Measurements from ENCODE around the gene HMGXB3.
"Not testable (repeated sequence)": the region's sequence is repeated elsewhere in the genome, so short reads cannot be mapped to it uniquely, and the experiment has no call there.

HMGXB3 gene

DNA sequence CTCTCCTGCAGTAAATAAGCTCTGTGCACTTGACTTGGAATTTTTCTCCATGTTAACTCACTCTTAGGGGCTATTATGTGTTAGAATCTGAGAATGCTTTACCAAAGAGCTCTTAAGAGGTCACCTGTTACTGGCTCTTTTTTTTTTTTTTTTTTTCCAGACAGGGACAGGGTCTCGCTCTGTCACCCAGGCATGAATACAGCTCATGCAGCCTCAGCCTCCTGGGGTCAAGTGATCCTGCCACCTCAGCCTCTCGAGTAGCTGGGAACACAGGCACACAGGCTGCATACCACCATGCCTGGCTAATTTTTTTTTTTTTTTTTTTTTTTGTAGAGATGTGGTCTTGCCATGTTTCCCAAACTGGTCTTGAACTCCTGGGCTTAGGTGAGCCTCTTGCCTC is 22.1 kb downstream of the HMGXB3 start:
- no peak for DNase-seq

DNA sequence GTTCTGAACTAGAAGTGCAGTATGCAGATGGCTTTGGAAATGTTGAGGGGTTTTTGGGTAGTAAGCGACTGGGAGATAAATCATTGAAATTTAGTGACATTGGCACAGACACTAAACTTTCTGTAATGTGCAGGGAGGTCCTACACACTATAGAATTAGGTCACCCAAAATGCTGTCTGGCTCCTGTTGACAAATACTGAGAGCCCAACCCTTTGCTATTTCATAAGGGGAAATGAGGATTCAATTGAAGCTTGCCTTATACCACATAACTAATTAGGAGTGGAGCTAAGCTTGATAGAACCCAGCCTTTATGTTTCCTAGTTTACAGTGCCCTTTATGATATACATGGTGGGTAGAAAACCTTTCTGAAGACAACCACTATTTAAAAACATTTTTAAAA is 22.6 kb downstream of the HMGXB3 start:
- DNase-seq: no peak

DNA sequence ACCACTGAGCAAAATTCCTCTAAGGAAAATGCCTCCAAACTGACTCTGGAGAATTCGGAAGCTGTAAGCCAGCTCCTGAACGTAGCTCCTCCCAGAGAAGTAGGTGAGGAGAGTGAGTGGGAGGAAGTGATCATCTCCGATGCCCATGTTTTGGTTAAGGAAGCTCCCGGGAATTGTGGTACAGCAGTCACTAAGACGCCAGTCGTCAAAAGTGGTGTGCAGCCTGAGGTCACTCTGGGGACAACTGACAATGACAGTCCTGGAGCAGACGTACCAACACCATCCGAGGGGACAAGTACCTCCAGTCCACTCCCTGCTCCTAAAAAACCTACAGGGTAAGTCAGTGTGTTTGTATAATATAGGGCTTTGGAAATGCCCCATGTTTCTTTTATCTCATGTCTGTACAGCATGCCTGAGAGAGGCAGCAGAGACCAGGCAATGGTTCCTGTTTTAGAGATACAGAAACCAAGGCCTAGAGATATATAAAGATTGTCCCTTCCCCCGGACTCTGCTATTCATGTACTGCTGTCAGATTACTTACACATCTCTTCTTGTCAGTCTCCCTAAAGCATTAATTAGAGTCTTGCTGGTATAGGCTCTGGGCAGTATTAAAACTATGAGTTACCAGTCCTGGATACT is 23.9 kb downstream of the HMGXB3 start:
- DNase-seq: no peak

DNA sequence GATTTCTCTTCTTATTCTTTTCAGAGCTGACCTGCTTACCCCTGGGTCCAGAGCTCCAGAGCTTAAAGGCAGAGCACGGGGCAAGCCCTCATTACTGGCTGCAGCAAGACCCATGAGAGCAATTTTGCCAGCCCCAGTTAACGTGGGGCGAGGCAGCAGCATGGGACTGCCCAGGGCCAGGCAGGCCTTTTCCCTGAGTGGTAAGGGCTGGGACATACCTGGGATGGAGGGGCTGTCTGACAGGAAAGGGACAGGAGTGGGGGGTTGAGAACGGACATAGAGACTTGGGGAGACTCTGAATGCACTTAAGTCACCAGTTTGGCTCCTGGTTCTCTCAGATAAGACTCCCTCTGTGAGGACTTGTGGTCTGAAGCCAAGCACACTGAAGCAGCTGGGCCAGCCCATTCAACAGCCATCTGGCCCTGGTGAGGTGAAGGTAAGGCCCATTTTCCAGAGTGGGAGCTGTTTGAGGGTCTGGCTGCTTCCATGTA is 26.2 kb downstream of the HMGXB3 start:
- DNase-seq: no peak

DNA sequence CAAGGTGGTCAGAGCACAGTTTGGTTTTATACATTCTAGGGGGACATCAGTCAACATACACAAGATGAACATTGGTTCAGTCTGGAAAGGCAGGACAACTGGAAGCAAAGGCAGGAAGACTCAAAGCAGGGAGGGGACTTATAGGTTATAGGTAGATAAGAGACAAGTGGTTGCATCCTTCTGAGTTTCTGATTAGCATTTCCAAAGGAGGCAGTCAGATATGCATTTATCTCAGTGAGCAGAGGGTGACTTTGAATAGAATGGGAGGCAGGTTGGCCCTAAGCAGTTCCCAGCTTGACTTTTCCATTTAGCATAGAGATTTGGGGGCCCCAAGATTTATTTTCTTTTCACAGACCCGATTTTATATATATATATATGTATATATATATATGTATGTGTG is 27.5 kb downstream of the HMGXB3 start:
- not testable (repeated sequence) for DNase-seq

DNA sequence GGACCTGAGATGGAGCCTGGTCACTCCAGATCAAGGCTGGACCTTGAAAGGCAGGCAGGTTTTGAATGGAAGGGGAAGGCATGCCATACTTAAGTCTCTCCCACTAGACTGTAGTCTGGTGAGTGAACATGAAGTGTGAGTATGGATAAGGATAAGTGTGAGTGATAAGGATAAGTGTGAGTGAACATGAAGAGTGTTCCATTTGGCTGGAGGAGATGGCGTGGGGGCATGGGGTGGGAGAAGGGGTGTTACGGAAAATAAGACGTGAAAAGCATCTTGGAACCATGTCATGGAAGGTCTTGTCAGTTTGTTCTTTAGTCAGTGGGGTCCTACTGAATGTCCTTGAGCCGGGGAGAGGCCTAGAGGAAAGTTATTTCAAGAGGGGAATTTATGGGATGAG is 32.8 kb downstream of the HMGXB3 start:
- DNase-seq: no peak

DNA sequence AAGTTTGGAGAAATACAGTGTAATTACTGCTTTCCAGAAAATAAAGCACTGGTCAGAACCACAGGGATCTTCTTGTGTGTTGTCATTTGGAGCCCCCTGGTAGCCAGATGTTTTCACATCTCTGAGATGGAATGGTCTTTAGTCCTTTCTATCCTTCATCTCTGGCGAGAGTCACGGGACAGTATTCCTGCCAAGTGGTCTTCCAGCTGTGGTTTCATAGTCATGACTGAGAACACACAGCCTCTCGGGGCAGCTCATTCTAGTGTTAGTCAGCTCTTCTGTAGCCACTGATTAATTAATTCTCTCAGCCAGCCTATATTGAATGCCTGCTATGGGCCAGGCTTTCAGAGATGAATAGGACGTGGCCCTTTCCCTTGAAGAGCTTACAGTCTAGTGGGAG is 34.1 kb downstream of the HMGXB3 start:
- DNase-seq: no peak

DNA sequence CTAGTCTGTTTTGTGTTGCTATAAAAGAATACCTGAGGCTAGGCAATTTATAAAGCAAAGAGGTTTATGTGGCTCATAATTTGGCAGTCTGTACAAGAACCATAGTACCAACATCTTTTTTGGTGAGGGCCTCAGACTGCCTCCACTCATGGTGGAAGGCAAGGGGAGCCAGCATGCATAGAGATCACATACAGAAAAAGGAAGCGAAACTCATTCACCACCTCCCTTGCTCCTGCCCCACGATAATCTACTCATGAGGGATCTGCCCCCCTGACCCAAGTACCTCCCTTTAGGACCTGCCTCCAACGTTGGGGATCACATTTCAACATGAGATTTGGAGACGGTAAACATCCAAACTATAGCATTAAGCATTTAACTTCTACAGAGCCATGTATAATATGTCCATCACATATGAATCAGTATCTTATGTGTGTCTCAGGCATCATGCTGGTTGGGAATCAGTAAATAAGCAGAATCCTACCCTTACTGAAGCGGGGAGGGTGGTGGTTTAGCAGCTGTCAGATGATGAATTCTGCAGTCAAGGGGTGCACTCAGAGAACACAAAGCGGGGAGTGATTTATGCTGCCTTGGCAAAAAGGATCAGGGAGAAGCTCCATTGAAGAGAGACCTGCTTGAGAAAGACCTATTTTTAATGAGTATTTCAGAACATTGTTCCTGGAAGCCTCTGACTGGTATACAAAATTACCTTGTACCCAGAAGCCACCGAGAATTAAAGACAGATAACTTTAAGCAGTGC is 34.8 kb downstream of the HMGXB3 start:
- DNase-seq: no peak

DNA sequence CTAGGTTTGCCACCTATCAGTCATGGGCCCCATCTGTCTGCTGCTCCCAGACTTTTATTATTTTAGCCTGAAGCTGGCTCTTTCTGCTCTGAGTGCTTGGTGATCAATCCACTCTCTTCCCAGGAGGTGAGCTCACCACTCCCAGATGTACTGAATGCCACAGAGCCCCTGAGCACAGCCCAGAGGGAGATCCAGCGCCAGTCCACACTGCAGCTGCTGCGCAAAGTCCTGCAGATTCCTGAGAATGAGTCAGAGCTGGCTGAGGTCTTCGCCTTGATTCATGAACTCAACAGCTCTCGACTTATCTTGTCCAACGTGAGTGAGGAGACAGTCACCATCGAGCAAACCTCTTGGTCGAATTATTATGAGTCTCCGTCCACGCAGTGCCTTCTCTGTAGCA is 36.0 kb downstream of the HMGXB3 start:
- no peak for DNase-seq

DNA sequence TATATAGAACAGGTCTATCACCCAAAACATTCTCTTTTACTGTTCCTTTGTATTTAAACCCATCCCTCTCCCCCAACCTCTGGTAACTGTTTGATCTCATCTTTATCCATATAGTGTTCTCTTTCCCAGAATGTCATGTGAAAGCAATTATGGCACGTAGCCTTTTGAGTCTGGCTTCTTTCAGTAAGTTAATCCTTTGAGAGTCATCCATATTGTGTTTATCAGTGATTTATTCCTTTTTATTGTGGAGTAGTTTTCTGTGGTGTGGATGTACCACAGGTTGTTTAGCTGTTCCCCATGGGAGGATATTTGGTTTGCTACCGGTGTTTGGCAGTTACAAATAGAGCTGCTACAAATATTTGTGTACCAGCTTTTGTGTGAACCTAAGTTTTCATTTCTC is 38.0 kb downstream of the HMGXB3 start:
- no peak for DNase-seq

DNA sequence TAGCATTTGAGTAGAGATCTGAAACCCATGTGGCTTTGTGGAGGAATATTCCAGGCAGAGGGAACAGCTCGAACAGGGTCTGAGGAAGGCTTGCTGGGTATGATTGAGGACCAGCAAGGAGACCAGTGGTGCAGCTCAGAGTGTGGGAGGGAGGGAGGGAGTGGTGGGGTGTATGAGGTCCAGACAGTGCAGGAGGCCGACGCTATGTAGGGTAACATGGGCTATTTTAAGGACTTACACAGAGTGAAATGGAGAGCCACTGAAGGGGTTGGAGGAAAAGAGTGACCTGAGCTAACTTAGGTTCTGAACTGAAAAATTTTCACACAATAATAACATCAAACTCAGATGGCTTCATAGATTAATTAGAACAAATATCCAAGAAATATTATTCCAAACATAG is 41.9 kb downstream of the HMGXB3 start:
- DNase-seq: no peak

DNA sequence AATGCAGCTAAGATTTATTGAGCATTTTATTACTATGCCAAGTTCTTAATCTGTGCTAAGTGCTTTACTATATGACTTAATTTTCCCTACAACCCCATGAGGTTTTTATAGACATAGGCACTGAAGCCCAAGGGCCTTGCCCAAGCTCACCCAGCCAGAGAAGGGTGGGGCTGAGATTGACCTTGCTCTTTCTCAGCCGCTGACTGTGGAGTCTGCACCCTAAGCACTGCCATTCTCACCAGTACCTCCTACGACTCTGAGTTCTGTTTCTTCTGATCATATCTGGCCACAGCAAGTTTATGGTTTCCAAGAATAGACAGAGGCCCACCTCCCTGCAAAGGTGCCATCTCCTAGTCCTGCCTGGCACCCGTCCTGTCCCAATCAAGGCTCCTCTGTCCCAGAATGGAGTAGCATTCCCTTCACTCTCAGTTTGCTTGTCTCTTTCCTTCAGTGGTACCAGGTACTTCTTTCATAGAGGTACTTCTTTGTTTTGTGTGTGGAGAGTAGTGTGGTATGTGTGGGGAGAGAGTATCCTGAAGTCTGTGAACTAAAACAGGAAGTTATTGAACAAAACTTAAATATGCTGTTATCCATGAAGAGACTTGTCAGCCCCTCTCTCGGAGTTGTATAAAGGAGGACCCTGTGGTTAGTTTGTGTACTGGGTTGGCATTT is 43.3 kb downstream of the HMGXB3 start:
- no peak for DNase-seq

DNA sequence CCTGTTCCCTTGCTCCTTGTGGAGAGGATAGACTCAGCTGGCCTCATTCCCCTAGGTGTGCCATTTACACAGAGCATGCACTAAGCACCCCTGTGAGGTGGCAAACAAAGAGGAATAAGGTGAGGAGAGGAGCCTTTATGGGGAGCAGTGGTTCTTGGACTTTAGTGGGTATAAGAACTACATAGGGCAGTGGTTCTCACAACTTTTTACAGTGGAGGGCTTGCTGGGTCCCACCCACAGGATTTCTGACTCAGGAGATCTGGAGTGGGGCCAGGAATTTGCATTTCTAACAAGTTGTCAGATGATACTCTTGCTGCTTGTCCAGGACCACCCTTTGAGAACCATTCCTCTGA is 43.8 kb downstream of the HMGXB3 start:
- no peak for DNase-seq

DNA sequence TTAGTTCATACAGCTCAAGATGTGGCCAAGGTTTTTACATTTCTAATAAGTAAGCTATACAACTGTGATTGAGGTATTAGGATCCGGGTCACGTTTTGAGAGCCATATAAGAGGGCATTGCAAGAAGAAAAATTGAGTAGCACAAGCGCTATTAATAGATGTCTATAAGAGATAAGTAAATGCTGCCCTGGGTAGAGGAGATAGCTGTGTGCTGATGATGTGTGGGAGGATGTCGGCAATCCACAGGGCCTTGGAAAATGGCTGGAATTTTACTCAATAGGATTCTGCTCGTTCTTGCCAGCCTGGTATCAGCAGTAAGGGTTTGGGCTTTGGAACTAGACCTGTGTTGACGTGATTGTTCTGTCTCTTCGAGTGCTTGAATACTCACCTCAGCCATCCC is 44.2 kb downstream of the HMGXB3 start:
- DNase-seq: no peak

DNA sequence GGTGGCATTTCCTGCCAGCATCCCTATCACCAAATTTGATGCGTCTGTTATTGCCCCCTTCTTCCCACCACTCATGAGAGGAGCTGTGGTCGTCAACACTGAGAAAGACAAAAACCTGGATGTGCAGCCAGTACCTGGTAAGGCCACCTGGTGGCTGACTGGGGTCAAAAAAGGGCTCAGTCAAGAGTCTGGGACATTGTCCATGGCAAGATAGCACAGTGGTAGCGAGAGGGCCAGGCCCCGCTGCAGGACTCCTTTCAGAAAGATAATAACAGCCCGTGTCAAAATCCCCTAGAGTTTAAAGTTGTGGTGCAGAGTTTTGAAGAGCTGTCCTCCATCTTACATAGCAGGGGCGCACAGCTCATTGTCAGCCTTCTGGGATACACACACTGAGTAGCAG is 45.0 kb downstream of the HMGXB3 start:
- DNase-seq: no peak

DNA sequence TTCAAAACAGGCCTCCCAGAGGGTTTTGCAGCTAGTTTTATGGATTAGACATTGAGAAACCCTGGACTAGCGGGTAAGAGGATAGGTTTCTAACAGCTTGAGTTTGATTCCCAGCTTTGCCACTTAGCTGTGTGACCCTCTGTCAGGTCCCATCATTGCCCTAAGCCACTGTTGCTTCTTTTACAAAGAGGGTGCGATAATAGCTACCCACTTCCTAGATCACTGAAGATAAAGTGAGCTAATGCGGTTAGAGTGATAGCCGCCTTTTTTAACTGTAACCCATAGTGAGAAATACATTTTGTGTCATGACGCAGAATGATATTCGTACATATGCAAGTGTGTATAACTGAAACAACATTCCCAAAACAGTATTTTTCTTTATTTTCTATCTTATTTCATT is 45.5 kb downstream of the HMGXB3 start:
- no peak for DNase-seq

DNA sequence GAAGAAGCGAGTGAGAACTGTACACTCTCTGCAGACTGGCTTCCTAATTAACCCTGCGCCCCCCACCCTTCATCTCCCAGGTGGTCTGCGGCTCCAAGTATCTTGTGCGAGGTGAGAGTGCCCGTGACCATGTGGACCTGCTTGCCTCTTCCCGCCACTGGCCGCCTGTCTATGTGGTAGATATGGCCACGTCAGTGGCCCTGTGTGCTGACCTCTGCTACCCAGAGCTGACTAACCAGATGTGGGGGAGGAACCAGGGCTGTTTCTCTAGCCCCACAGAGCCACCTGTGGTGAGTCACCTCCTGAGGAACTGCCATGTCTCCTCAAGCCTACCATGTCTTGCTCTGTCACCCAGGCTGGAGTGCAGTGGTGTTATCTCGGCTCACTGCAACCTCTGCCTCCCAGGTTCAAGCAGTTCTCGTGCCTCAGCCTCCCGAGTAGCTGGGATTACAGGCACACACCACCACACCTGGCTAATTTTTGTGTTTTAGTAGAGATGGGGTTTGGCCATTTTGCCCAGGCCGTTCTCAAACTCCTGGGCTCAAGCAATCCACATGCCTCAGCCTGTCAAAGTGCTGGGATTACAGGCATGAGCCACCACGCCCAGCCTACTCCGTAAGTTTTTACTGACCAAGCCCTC is 49.8 kb downstream of the HMGXB3 start:
- DNase-seq: not testable (repeated sequence)

DNA sequence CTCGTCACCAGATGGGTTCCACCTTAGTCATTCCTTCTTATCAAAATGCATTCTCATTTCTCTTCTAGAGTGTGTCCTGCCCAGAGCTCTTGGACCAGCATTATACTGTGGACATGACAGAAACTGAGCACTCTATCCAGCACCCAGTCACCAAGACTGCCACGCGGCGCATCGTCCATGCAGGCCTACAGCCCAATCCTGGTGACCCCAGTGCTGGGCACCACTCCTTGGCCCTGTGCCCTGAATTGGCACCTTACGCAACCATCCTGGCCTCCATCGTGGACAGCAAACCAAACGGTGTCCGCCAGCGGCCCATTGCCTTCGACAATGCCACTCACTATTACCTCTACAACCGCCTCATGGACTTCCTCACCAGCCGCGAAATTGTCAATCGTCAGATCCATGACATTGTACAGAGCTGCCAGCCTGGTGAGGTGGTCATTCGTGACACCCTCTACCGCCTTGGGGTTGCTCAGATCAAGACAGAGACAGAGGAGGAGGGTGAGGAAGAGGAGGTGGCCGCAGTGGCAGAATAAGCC is 51.2 kb downstream of the HMGXB3 start:
- no peak for DNase-seq

DNA sequence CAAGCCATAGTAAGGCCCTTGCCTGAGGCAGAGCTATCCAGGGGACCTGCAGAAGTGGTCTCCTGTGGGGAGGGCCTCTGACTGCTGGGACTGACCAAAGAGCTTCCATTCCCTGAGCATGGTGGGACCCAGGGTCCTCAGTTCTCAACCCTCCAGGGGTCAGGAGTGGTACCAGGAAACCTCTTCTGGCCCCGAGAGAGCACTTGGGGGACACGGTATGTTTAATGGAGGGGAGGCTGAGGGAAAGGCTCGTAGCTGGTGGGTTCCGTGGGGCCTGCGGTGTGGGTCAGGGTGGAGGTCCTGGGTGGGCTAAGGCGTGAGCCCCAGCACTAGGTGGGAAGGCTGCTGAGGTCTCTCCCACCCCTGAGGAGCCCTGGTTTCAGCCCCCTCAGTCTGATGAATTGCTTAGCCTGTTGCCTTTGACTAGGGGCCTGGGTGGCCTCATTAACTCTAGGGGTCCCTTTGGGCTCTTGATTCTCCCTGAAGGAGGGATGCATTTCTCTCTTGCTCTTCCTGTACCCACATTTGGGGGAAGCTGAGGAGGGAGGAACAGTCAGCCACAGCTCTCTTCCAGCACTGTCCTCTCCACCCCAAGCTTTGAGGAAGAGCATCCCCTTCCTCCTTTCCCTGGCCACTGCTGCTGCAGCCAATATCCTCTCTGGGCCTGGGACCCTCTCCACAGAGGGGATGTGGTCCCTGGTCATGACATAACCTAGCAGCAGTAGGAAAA is 51.9 kb downstream of the HMGXB3 start:
- DNase-seq: no peak

DNA sequence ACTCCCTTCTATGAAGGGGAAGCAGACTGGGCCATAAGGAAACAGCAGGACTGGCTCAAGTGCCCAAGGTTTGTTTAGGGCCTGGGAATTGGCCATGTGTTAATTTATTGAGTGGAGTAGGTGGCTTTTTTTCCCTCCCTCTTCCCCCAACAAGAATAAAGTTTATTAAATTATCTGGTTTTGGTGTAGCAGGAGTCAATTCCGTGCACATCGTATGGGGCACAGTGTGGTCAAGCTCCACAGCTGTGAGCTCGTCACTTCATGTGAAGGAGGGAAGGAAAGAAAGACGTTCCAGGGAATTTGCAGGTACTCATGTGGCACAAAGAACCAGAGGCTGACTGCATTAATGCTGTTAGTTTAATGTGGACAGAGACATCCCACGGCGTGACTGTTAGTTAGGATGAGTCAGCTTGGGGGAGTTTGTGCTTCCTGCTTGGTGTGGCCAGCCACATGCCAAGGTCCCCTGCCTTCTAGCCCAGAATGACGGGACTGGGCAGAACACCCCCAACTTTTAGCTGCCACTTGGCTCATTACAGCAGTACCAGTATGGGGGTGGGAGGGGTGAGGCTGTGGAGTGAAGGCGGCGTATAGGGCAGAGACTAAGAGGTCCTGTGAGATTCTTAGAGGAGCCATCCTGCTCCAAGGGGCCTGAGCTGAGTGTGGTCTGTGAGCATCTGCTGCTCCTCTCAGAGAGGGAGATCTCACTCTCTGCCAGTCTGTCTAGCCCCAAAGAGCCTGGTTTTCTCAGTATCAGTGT is 52.6 kb downstream of the HMGXB3 start:
- DNase-seq: no peak

DNA sequence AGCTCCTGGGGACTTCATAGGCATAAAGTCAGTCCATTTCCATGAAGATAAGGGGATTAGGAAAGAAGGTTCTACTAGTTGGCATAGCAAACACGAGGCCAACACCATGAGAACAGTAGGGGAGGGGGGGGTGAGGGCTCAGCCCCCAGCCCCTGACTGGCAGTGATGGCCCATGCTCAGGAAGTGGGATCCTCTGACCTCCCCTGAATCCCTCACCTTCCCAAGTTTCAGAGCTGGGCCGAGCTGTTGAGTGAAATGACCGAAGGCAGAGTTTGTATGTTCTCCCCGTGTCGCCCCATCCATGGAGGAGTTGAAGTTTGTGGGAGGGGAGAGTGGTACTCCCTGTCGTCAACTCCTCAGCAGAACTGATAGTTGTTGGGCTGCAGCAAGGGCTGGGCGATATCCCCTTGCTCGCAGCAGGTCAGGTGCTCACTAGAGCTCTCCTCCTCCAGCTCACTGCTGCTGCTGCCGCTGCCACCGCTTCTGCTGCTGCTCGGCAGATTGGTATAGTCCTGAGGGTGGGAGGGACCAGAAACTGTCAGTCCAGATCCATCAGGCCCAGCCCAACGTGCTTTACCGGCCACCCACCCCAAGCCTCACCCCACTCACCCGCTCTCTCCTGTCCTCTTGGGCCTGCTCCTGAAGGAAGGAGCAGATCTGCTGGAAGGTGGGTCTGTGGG is 53.3 kb downstream of the HMGXB3 start:
- DNase-seq: no peak

All from NCI-H2081 (cell line).